ENCODE measurements around the gene TSC22D3.

- no peak for TF ChIP-seq CTCF (IDR thresholded peaks at IDR 0.05)
- TF ChIP-seq POLR2A (IDR thresholded peaks at IDR 0.05): no peak
Measured at GRCh38 chrX:107711521-107712181, 63.9 kb downstream of the TSC22D3 start.

Measured in uterus (tissue), 2 donors.